Activated naive CD4-positive, alpha-beta T cell treated with anti-CD3 and anti-CD28 coated beads, Interleukin-2, amount 50 U/mL, for 72 hours (primary cell): ENCODE data around the gene GPC4. TPM values are rescaled to one million over a fixed set of nuclear protein-coding genes. Genes with fewer than 3 reads are reported as not detected.
A peak's percentile ranks its signal among the peaks of the same experiment; 100 is the strongest.

Source experiments
- ATAC-seq, 2 donors: fragments of 150-1000 bp; cut with Tn5 transposase; 2 replicates each; pipeline ENCODE4 v1.10.0; 2021; ENCODE audit warnings: mild to moderate bottlenecking in 2 of 2, moderate library complexity in 2 of 2
- DNase-seq, 2 donors: peaks; one replicate each; pipeline ENCODE4 v3.0.0; 2021 to 2022; ENCODE audit warnings: low spot score in 2 of 2
- H3K27ac Mint-ChIP-seq, 2 donors: one replicate each; pipeline ENCODE4 v1.8.0; 2022; ENCODE audit warnings: mild to moderate bottlenecking in 2 of 2, mixed read lengths in 2 of 2
- H3K36me3 Mint-ChIP-seq, 2 donors: one replicate each; pipeline ENCODE4 v1.8.0; 2022; ENCODE audit warnings: mixed read lengths in 2 of 2
- H3K9me3 Mint-ChIP-seq, 2 donors: one replicate each; pipeline ENCODE4 v1.8.0; 2022; ENCODE audit warnings: mixed read lengths in 2 of 2
- total RNA-seq, 2 donors: library from RNA; stranded (reverse); gene quantifications; one replicate each; pipeline ENCODE4 v1.2.3, GENCODE V29; 2022

Gene GPC4
- total RNA-seq, 2 donors from 2014 or later, result 0.27 TPM; not detected in 1

- no peaks in the 10 kb centered on the region for H3K36me3 Mint-ChIP-seq
- no peaks in the 10 kb centered on the region for H3K9me3 Mint-ChIP-seq
- no peak overlapping the region for H3K27ac Mint-ChIP-seq
- ATAC-seq, result peak in 1 of 2 donors; percentile 69
- peak in 1 of 2 donors; percentile 4 for DNase-seq
These were observed 648 bp downstream of the GPC4 start for GRCh38 chrX:133414406-133415275.

- Mint-ChIP-seq H3K36me3 (no peaks in the 10 kb centered on the region), H3K27ac (no peak overlapping the region), H3K9me3 (no peaks in the 10 kb centered on the region)
- DNase-seq, result no peak
- no peak for ATAC-seq
These were observed 1.9 kb downstream of the GPC4 start for GRCh38 chrX:133413218-133413925.

- no peaks in the 10 kb centered on the region for H3K36me3 Mint-ChIP-seq
- ATAC-seq (no peak), DNase-seq (no peak)
- no peaks in the 10 kb centered on the region for H3K9me3 Mint-ChIP-seq
- H3K27ac Mint-ChIP-seq, result no peak overlapping the region
These were observed 2.6 kb downstream of the GPC4 start for GRCh38 chrX:133412665-133413064.

GRCh38 chrX:133412246-133412645 lies 3.0 kb downstream of the GPC4 start:
- H3K36me3 Mint-ChIP-seq, result no peaks in the 10 kb centered on the region
- H3K9me3 Mint-ChIP-seq, result no peaks in the 10 kb centered on the region
- DNase-seq, result no peak
- H3K27ac Mint-ChIP-seq, result no peak overlapping the region
- ATAC-seq, result no peak

DNA sequence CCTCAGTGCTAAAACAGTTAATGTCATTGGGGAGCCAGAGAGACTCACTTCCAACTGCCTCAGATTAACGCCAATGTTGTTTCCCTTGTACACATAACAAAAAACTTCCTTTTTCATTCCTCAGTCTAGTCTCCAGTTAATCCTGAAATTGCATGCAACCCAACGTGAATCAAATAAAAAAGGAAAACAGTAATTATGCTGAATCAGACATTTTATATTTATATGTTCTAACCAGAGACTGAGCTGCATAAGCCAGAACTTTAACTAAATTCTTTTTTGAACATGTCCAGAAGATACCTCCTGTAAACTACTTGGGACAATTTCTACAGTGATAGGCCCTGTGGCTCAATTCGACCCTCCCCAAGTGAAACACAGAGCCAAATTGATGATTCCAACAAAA lies 4.7 kb downstream of the GPC4 start:
- Mint-ChIP-seq H3K27ac (no peak overlapping the region), H3K9me3 (no peaks in the 10 kb centered on the region), H3K36me3 (no peaks in the 10 kb centered on the region)
- ATAC-seq (no peak), DNase-seq (no peak)

DNA sequence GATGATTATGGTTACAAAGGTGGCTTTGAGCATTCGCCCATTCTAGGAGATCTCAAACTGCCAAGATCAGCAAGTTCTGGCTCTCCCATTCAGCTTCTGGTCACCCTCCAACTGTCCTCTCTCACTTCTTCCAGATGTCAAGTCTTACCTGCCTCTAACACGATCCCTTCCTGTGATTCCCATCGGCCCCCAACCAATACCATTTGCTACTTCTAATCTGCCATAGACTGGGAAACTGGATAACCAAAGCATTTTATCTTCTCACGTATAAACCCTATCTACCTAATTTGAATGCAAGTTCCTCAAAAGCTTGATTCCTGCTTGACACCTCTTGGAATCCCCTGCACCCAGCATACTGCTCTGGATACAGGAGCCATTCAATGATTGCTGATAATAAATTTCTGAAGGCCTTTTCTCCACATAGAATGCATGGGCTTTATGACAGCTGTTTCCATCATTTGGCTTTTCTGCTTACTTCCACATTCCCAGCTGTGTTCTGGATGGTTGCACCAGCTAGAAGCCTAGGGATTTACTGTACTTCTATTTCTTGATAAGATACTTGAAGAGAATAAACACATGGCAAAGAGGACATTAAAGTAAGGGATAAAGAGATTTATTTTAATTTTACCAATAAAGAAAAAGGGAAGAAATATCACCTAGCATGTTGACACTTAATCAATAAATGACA lies 9.6 kb downstream of the GPC4 start:
- no peaks in the 10 kb centered on the region for H3K36me3 Mint-ChIP-seq
- no peak for DNase-seq
- H3K9me3 Mint-ChIP-seq, result peaks cover 0 to 4% of the 10 kb centered on the region in 2 donors
- no peak overlapping the region for H3K27ac Mint-ChIP-seq
- no peak for ATAC-seq

DNA sequence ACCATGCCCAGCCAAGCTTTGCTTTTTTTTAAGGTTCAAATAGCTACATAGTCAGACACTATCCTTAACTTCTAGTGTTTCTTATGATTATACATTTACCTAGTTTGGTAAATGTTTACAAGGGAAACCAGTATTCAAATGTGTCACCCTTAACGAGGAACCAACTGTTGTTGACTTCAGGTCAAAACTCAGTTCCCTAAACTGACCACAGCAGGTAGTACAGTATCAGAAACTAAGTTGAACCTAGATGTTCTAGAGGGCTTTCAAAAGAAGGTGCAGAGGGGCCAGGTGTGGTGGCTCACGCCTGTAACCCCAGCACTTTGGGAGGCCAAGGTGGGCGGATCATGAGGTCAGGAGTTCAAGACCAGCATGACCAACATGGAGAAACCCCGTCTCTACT lies 11.3 kb downstream of the GPC4 start:
- no peaks in the 10 kb centered on the region for H3K36me3 Mint-ChIP-seq
- ATAC-seq (no peak), DNase-seq (no peak)
- H3K9me3 Mint-ChIP-seq, result peaks cover 0 to 4% of the 10 kb centered on the region in 2 donors
- H3K27ac Mint-ChIP-seq, result no peak overlapping the region

DNA sequence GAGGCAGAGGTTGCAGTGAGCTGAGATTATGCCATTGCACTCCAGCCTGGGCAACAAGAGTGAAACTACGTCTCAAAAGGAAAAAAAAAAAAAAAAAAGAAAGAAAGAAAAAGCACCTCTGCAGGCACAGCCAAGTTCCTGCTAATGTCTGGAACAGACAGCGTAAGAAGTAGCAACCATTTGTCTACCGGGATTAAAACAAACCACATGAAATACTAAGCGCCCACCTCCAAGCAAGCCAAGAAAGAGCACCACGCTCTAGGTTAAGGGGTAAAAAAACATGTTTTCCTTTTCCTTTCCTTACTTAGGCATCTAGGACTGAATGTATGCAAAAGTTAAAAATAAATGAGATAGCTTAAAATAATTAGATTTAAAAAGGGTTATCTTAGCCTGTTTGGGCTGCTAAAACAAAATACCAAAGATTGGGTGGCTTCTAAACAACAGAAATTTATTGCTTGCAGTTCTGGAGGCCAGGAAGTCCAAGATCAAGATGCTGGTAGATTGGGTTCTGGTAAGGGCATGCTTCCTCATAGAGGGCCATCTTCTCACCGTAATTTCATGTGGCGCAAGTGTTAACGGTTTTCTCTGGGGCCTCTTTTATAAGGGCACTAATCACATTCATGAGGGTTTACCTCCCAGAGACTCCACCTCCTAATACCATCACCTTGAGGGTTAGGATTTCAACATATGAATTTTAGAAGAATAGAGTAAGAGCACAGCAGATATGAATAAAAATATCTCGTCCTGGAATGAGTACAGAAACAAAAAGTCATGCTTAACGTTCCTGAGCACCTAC lies 12.3 kb downstream of the GPC4 start:
- no peaks in the 10 kb centered on the region for H3K36me3 Mint-ChIP-seq
- no peak for DNase-seq
- ATAC-seq, result no peak
- H3K27ac Mint-ChIP-seq, result no peak overlapping the region
- H3K9me3 Mint-ChIP-seq, result peaks cover 0 to 4% of the 10 kb centered on the region in 2 donors

DNA sequence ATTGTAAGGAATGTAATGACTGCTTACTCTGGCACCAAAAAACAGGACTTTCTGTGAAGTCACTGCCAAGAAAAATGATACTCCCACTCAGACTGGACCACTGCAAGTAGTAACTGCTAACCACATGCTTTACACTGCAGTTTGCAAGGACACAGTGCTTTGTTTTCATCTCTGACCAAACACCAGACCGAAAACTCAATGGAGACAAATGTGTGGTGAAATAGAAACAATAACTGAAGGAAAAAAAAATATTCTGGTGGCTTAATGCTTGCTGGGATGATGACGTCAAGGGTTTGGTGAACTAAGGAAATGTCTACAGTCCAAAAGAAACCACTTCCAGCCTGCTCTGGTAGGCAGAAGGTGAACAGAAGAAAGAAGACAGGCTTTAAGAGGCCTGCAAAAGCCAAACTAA lies 13.2 kb downstream of the GPC4 start:
- Mint-ChIP-seq H3K36me3 (no peaks in the 10 kb centered on the region), H3K9me3 (peaks cover 0 to 4% of the 10 kb centered on the region in 2 donors), H3K27ac (no peak overlapping the region)
- ATAC-seq (no peak), DNase-seq (no peak)

DNA sequence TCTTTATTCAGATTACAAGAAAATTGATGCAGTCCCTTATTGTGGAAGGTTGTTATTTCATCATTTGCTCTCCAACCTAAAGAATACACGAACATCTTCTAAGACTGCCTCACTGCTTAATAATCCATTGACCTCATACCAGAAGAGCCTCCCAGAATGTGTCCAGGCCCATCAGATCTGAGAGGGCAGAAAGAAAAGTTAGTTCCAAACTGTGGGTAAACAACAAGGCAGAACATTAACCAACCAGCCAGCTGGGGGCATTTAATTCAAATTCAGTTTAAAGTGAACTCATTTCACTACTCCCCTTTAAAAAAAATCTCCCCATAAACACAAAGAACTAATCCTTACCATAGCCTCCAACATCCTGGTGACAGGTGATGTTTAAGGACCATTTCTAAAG lies 13.8 kb downstream of the GPC4 start:
- no peak for DNase-seq
- no peak for ATAC-seq
- Mint-ChIP-seq H3K27ac (no peak overlapping the region), H3K36me3 (no peaks in the 10 kb centered on the region), H3K9me3 (peaks cover 0 to 4% of the 10 kb centered on the region in 2 donors)

DNA sequence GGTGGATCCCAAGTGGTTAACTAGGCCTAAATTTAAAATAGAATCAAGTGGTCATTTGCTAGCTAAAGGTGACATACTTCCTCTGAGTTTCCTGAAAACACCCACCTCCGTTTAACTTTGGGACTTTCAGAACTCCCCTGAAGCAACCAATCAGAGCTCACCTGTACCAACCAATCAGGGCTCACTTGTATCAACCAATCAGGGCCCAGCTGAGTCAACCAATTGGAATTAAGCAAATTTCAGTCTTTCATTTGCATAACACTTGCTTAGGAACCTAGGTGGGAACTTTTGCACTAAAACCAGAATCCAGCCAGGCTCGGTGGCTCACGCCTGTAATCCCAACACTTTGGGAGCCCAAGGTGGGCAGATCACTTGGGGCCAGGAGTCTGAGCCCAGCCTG lies 15.9 kb downstream of the GPC4 start:
- Mint-ChIP-seq H3K9me3 (peaks cover 0 to 4% of the 10 kb centered on the region in 2 donors), H3K36me3 (no peaks in the 10 kb centered on the region), H3K27ac (no peak overlapping the region)
- ATAC-seq, result no peak
- no peak for DNase-seq

GRCh38 chrX:133394765-133395164 lies 20.5 kb downstream of the GPC4 start:
- no peak overlapping the region for H3K27ac Mint-ChIP-seq
- H3K36me3 Mint-ChIP-seq, result no peaks in the 10 kb centered on the region
- H3K9me3 Mint-ChIP-seq, result no peaks in the 10 kb centered on the region
- no peak for DNase-seq
- ATAC-seq, result no peak

- no peaks in the 10 kb centered on the region for H3K9me3 Mint-ChIP-seq
- no peaks in the 10 kb centered on the region for H3K36me3 Mint-ChIP-seq
- no peak for ATAC-seq
- no peak overlapping the region for H3K27ac Mint-ChIP-seq
- DNase-seq, result no peak
These were observed 22.6 kb downstream of the GPC4 start for GRCh38 chrX:133392671-133393070.

DNA sequence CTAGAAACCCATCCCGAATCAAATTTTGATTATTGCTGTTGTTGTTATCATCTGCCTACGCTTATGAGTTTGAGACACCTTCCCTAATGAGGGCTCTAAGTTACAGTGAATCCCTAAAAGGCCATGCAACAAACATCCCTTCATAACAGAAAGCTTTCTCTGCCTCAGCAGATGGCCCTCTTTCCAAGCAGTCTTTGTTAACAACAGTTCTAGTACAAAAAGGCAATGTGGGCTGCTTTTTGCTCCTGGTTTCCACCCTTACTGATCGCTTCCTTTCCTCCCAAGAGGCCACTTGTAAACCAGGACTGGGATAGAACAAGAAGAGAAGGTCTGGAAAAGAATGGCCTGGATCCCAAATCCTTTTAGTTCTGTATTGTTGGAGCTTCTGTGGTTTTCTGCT lies 24.2 kb downstream of the GPC4 start:
- no peak for DNase-seq
- no peak for ATAC-seq
- Mint-ChIP-seq H3K9me3 (no peaks in the 10 kb centered on the region), H3K36me3 (no peaks in the 10 kb centered on the region), H3K27ac (no peak overlapping the region)

DNA sequence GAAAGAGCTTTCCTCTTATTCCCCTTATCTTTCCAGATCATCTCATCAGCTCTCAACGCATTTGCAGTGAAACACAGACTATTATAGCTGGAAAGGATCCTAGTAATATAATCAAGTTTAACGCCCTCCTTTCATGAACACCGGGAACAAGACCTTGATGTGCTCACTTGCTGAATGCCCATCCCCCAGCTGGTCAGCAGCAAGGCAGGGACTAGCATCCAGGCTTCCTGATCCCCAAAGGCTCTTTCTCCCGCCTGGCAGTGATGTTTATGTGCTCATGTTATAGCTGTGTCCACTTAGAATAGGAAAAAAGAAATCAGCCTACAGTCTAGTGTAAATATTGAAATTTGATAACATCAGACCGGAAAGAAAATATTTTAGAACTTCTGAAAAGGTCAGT lies 24.6 kb downstream of the GPC4 start:
- H3K27ac Mint-ChIP-seq, result no peak overlapping the region
- no peaks in the 10 kb centered on the region for H3K9me3 Mint-ChIP-seq
- H3K36me3 Mint-ChIP-seq, result no peaks in the 10 kb centered on the region
- DNase-seq, result no peak
- no peak for ATAC-seq

- peak in 1 of 2 donors; percentile 73 for ATAC-seq
- no peaks in the 10 kb centered on the region for H3K9me3 Mint-ChIP-seq
- no peak overlapping the region for H3K27ac Mint-ChIP-seq
- H3K36me3 Mint-ChIP-seq, result no peaks in the 10 kb centered on the region
- no peak for DNase-seq
These were observed 25.3 kb downstream of the GPC4 start for GRCh38 chrX:133389975-133390374.

DNA sequence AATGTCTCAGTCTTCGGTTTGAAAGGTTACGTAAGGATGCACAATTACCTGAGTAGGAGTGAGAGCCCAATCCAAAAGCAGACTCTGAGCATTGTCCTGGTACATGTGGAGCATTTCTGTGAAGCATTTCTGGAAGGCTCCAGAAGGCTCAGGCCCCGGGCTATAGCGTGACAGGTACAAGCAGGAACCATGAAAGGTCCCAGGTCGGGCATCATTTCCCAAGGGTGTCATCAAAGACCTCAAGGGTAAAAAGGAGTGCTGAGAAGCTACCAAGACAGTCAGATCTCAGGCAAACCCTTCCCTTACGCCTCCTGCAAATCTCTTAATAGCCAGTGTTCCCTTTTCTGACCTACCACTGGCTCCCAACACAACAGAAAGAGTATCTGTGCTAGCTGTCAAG lies 30.8 kb downstream of the GPC4 start:
- ATAC-seq (no peak), DNase-seq (no peak)
- Mint-ChIP-seq H3K27ac (no peak overlapping the region), H3K9me3 (no peaks in the 10 kb centered on the region), H3K36me3 (no peaks in the 10 kb centered on the region)
